T47D (cell line): ENCODE results near the gene RAB42.
A peak's percentile ranks its signal among the peaks of the same experiment; 100 is the strongest.
"Not testable (repeated sequence)": the region's sequence is repeated elsewhere in the genome, so short reads cannot be mapped to it uniquely, and the experiment has no call there.

Experiments
- DNase-seq, 2 experiments: peaks; one replicate each; pipeline versions ENCODE4 v3.0.0 to v3.0.0-alpha.2; 2011 to 2012; ENCODE audit warnings: low read depth in 1 of 2, low spot score in 1 of 2
- JUND ChIP-seq: IDR thresholded peaks from 2 replicates; pipeline ENCODE4 v1.6.1; 2012; ENCODE audit warnings: low read depth
- in situ Hi-C: cut with HindIII; loops from 2 replicates; pipeline ENCODE4 v1.10.0; 2016; ENCODE audit warnings: low sequenced_read_pairs, low pct_unique_long_range_greater_than_20kb

The RAB42 gene

GRCh38 chr1:28595412-28596191, 3.5 kb downstream of the RAB42 start:
- TF ChIP-seq JUND: no peak
- in situ Hi-C loops: no loop called here
- DNase-seq: no peak

GRCh38 chr1:28596276-28596675, 4.2 kb downstream of the RAB42 start:
- DNase-seq, in situ Hi-C loops: not testable (repeated sequence)

GRCh38 chr1:28601696-28602095, 9.6 kb downstream of the RAB42 start:
- DNase-seq: no peak
- no peak for TF ChIP-seq JUND
- in situ Hi-C loops: no loop called here

GRCh38 chr1:28602536-28603439, 10.7 kb downstream of the RAB42 start:
- no peak for TF ChIP-seq JUND
- in situ Hi-C loops: no loop called here
- DNase-seq: peak; percentile 56 to 76

GRCh38 chr1:28604411-28604810, 12.3 kb downstream of the RAB42 start:
- no peak for DNase-seq
- TF ChIP-seq JUND: no peak
- in situ Hi-C loops: no loop called here

- in situ Hi-C loops: no loop called here
- TF ChIP-seq JUND: no peak
- no peak for DNase-seq
Measured at GRCh38 chr1:28604962-28605361, 12.9 kb downstream of the RAB42 start.

- no peak for TF ChIP-seq JUND
- DNase-seq: peak; percentile 12 to 33
- in situ Hi-C loops: no loop called here
Measured at GRCh38 chr1:28606771-28607170, 14.7 kb downstream of the RAB42 start.

- in situ Hi-C loops: no loop called here
- TF ChIP-seq JUND: no peak
- DNase-seq: no peak
Measured at GRCh38 chr1:28613175-28613574, 21.1 kb downstream of the RAB42 start.

- TF ChIP-seq JUND: no peak
- in situ Hi-C loops: no loop called here
- DNase-seq: no peak
Measured at GRCh38 chr1:28631713-28632112, 39.6 kb downstream of the RAB42 start.

- TF ChIP-seq JUND: no peak
- in situ Hi-C loops: no loop called here
- no peak for DNase-seq
Measured at GRCh38 chr1:28632560-28632959, 40.5 kb downstream of the RAB42 start.

- TF ChIP-seq JUND: no peak
- peak in 1 of 2 experiments; percentile 31 for DNase-seq
- in situ Hi-C loops: no loop called here
Measured at GRCh38 chr1:28640766-28641165, 48.7 kb downstream of the RAB42 start.

- DNase-seq: peak in 1 of 2 experiments; percentile 24
- no peak for TF ChIP-seq JUND
- in situ Hi-C loops: no loop called here
Measured at GRCh38 chr1:28642056-28642846, 50.2 kb downstream of the RAB42 start.
